IPS-15b (cell line): ENCODE results near the gene POLDIP3.
"Not testable (repeated sequence)": the region's sequence is repeated elsewhere in the genome, so short reads cannot be mapped to it uniquely, and the experiment has no call there.

Source experiments
- H3K27me3 ChIP-seq: one replicate; pipeline ENCODE4 v1.6.1; 2013; ENCODE audit warnings: low read length; ENCODE audit not compliant: control insufficient read depth, insufficient read depth
- H3K36me3 ChIP-seq: one replicate; pipeline ENCODE4 v1.6.1; 2013; ENCODE audit warnings: low read length; ENCODE audit not compliant: control insufficient read depth, insufficient read depth
- H3K4me1 ChIP-seq: one replicate; pipeline ENCODE4 v1.6.1; 2013; ENCODE audit warnings: mild to moderate bottlenecking, low read length; ENCODE audit not compliant: control insufficient read depth, insufficient read depth
- H3K4me3 ChIP-seq: one replicate; pipeline ENCODE4 v1.5.1; 2013; ENCODE audit warnings: low read depth, low read length
- H3K9ac ChIP-seq: one replicate; pipeline ENCODE4 v1.6.1; 2013; ENCODE audit warnings: low read depth, mild to moderate bottlenecking, low read length
- H3K9me3 ChIP-seq: one replicate; pipeline ENCODE4 v1.6.1; 2013; ENCODE audit warnings: mild to moderate bottlenecking, low read length; ENCODE audit not compliant: control insufficient read depth, insufficient read depth

The POLDIP3 gene

GRCh38 chr22:42577141-42577540 lies 37.5 kb downstream of the POLDIP3 start:
- H3K9me3 ChIP-seq, H3K27me3 ChIP-seq: not testable (repeated sequence)

GRCh38 chr22:42575996-42576574 lies 38.6 kb downstream of the POLDIP3 start:
- not testable (repeated sequence) for H3K9me3 ChIP-seq, H3K4me3 ChIP-seq, H3K4me1 ChIP-seq, H3K27me3 ChIP-seq, H3K9ac ChIP-seq
- H3K36me3 ChIP-seq = peaks cover 36% of the 10 kb centered on the region

More at GRCh38 chr22:42577141-42577540, 37.5 kb downstream of the POLDIP3 start:
- H3K36me3 ChIP-seq = peaks cover 34% of the 10 kb centered on the region
- not testable (repeated sequence) for H3K4me1 ChIP-seq, H3K4me3 ChIP-seq, H3K9ac ChIP-seq

GRCh38 chr22:42574468-42574867 lies 40.2 kb downstream of the POLDIP3 start:
- peaks cover 33% of the 10 kb centered on the region for H3K36me3 ChIP-seq
- not testable (repeated sequence) for H3K27me3 ChIP-seq, H3K9ac ChIP-seq, H3K4me3 ChIP-seq, H3K4me1 ChIP-seq, H3K9me3 ChIP-seq

GRCh38 chr22:42574046-42574445 lies 40.6 kb downstream of the POLDIP3 start:
- H3K36me3 ChIP-seq = peaks cover 33% of the 10 kb centered on the region
- H3K9me3 ChIP-seq, H3K27me3 ChIP-seq, H3K4me3 ChIP-seq, H3K4me1 ChIP-seq, H3K9ac ChIP-seq: not testable (repeated sequence)

- H3K9ac ChIP-seq, H3K27me3 ChIP-seq, H3K4me1 ChIP-seq, H3K9me3 ChIP-seq, H3K4me3 ChIP-seq: not testable (repeated sequence)
- peaks cover 18% of the 10 kb centered on the region for H3K36me3 ChIP-seq
Observed at GRCh38 chr22:42571068-42571467, 43.6 kb downstream of the POLDIP3 start.

GRCh38 chr22:42570580-42570979 lies 44.1 kb downstream of the POLDIP3 start:
- H3K9ac ChIP-seq, H3K4me3 ChIP-seq, H3K4me1 ChIP-seq, H3K27me3 ChIP-seq, H3K9me3 ChIP-seq: not testable (repeated sequence)
- H3K36me3 ChIP-seq = peaks cover 16% of the 10 kb centered on the region

GRCh38 chr22:42567950-42568349 lies 46.7 kb downstream of the POLDIP3 start:
- H3K4me1 ChIP-seq, H3K9me3 ChIP-seq, H3K36me3 ChIP-seq, H3K4me3 ChIP-seq, H3K9ac ChIP-seq, H3K27me3 ChIP-seq: not testable (repeated sequence)

GRCh38 chr22:42565956-42566355 lies 48.7 kb downstream of the POLDIP3 start:
- H3K9me3 ChIP-seq = no peaks in the 10 kb centered on the region
- no peak overlapping the region for H3K9ac ChIP-seq
- no peak overlapping the region for H3K4me3 ChIP-seq
- peaks cover 2% of the 10 kb centered on the region for H3K36me3 ChIP-seq
- no peaks in the 10 kb centered on the region for H3K27me3 ChIP-seq
- no peaks in the 10 kb centered on the region for H3K4me1 ChIP-seq

GRCh38 chr22:42564699-42565098 lies 50.0 kb downstream of the POLDIP3 start:
- no peaks in the 10 kb centered on the region for H3K27me3 ChIP-seq
- no peaks in the 10 kb centered on the region for H3K9me3 ChIP-seq
- no peaks in the 10 kb centered on the region for H3K4me1 ChIP-seq
- peaks cover 2% of the 10 kb centered on the region for H3K36me3 ChIP-seq
- H3K9ac ChIP-seq = no peak overlapping the region
- no peak overlapping the region for H3K4me3 ChIP-seq

- not testable (repeated sequence) for H3K4me1 ChIP-seq, H3K9me3 ChIP-seq, H3K9ac ChIP-seq, H3K4me3 ChIP-seq, H3K36me3 ChIP-seq, H3K27me3 ChIP-seq
Observed at GRCh38 chr22:42563943-42564342, 50.7 kb downstream of the POLDIP3 start.

- Histone ChIP-seq H3K4me1 (no peaks in the 10 kb centered on the region), H3K9me3 (no peaks in the 10 kb centered on the region), H3K36me3 (peaks cover 2% of the 10 kb centered on the region), H3K9ac (no peak overlapping the region), H3K27me3 (no peaks in the 10 kb centered on the region), H3K4me3 (no peak overlapping the region)
Observed at GRCh38 chr22:42562684-42563083, 52.0 kb downstream of the POLDIP3 start.

GRCh38 chr22:42562279-42562678 lies 52.4 kb downstream of the POLDIP3 start:
- no peaks in the 10 kb centered on the region for H3K4me1 ChIP-seq
- no peaks in the 10 kb centered on the region for H3K9me3 ChIP-seq
- H3K4me3 ChIP-seq = no peak overlapping the region
- H3K36me3 ChIP-seq = peaks cover 2% of the 10 kb centered on the region
- no peak overlapping the region for H3K9ac ChIP-seq
- no peaks in the 10 kb centered on the region for H3K27me3 ChIP-seq

GRCh38 chr22:42561856-42562255 lies 52.8 kb downstream of the POLDIP3 start:
- Histone ChIP-seq H3K4me1 (no peaks in the 10 kb centered on the region), H3K36me3 (peaks cover 2% of the 10 kb centered on the region), H3K4me3 (no peak overlapping the region), H3K9me3 (no peaks in the 10 kb centered on the region), H3K9ac (no peak overlapping the region), H3K27me3 (no peaks in the 10 kb centered on the region)
